Activated CD8-positive, alpha-beta memory T cell treated with anti-CD3 and anti-CD28 coated beads, Interleukin-2, amount 50 U/mL, for 48 hours (primary cell): ENCODE measurements around the gene POM121C.
A peak's percentile ranks its signal among the peaks of the same experiment; 100 is the strongest.
"Not testable (repeated sequence)": the region's sequence is repeated elsewhere in the genome, so short reads cannot be mapped to it uniquely, and the experiment has no call there.

Experiments
- DNase-seq: peaks from one replicate; pipeline ENCODE4 v3.0.0-alpha.2; 2020

POM121C gene

DNA sequence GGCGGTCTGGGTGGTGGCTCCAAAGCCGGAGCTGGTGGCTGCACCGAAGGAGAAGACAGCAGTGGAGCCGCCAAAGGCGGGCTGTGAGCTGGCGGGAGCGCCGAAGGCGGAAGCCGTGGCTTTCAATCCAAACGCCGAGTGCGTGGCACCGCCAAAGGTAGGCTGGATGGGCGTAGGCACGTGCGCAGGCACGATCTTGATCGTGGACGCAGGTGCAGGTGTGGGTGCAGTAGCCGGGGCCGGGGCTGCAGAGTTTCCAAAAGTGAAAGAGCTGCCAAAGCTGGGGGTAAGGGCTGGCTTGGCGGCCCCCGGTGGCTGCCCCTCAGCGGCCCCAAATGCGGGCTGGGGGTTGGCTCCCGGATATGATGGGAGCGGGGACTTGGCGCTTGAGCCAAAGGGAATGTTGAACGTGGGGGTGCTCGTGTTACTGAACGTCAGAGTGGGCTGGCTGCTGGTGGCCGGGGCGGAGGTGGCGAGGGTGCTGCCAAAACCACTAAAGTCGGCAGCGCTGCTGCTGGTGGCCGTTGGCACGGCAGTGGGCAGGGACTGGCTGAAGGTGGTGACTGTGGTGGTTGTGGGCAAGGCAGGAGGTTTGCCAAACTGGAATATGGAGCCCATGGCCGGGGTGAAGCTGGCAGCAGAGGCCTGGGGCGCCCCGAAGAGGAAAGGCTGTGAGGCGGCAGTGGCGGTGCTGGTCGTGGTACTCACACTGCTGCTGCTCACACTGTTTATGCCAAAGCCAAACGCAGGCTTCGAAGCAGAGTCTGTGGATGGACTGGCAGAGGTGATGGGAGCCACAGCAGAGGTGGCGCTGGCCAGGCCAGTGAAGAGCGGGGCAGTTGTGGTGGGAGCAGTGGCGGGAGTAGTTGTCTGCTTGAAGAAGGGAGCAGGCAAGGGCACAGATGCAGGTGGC lies 64.0 kb downstream of the POM121C start:
- DNase-seq, result not testable (repeated sequence)

DNA sequence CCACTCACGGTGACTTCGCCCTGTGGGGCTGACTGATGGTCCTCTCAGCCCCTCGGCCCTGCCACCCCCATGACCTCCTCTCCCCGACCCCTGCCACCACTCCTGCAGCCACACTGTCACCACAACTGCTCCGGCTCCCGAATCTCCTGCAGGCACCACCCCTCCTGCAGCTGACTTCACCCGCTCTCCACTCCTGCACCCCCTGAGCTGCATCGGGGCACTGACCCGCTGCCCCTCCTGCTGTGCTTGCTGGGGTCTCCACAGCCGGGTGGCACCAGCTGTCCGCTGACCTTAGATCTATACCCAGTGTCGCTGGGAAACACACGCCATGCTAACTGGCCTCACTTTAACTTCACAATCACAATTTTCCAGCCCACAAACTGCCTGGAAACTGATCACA lies 65.9 kb downstream of the POM121C start:
- DNase-seq, result not testable (repeated sequence)

GRCh38 chr7:75419693-75420092 lies 66.4 kb downstream of the POM121C start:
- not testable (repeated sequence) for DNase-seq

DNA sequence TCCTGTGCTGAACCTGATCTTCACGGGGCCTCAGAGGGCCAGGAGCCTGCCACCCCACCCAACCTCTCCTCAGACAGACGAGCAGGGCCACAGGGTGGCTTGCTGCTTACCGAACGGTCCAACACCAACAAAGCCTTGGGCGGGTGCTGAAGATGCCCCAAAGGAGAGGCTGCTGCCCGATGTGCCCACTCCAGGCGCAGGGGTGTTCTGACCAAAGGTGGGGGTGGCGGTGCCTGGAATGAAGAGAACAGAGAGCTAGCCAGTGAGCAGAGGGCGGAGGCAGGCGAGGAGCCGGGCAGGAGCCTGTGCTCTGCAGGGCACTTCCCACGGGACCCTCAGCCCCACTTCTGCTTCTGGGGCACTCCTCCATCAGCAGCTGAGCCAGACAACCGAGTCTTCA lies 66.9 kb downstream of the POM121C start:
- peak; percentile 52 for DNase-seq

- DNase-seq, result peak; percentile 39
Observed at GRCh38 chr7:75418292-75418858, 67.7 kb downstream of the POM121C start.

DNA sequence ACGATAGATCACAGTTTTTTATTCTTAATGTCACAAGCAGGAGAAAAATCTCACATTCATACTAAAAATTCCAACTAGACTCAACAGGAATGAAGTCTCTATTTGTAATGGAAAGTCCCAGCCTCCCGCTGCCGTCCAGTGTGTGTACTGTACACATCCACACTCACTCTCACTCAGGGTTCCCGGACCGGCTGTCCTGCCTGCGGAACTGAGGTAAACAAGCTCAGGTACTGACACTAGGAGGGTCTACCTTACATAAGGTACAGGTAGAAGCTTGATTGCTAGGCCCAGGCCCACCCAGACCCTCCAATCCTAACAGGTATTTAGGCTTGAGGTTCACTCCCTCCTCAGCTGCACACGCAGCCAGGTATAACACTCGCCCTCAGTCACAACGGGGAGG lies 69.3 kb downstream of the POM121C start:
- DNase-seq, result peak; percentile 37

DNA sequence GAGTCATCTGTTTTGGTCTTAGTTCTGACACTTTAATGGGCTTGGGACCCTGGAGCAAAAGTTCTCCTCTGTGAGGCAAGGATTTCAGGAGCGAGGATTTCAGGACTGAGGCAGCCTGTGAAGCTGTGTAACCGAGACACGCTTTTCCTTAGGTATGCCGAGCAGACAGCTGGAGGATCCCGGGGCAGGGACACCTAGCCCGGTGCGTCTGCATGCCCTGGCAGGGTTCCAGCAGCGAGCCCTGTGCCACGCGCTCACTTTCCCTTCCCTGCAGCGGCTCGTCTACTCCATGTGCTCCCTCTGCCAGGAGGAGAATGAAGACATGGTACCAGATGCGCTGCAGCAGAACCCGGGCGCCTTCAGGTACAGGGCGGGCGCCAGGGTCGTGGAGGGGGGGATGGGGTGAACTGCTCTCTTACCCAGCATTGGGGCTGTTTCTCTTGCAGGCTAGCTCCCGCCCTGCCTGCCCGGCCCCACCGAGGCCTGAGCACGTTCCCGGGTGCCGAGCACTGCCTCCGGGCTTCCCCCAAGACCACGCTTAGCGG lies 70.2 kb downstream of the POM121C start:
- peak; percentile 39 for DNase-seq

GRCh38 chr7:75415428-75415817 lies 70.7 kb downstream of the POM121C start:
- peak; percentile 39 for DNase-seq

DNA sequence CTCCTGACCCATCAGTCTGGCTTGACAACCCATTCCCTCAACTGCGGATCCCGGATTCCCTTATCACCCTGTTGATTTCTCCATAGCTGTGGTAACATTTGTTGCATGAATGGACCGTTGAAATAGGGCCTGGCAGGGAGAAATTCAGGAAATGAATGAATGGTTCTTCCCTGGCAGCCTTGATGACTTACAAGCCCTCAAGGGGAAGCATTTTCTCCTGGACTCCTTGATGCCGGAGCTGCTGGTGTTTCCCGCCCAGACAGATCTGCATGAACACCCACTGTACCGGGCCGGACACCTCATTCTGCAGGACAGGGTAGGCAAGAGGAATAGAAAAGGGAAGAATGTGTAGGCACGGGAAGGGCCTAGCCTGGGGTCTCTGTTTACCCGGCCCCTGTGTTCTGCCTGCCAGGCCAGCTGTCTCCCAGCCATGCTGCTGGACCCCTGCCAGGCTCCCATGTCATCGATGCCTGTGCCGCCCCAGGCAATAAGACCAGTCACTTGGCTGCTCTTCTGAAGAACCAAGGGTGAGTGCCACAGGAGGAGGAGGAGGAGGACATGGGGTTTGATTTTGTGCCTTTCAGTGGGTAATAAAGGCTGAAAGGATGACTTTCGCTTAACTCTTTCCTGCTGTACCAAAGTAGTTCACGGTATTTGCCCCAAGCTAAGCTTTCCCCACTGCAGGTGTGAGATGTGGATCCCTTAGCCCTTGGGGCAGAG lies 71.2 kb downstream of the POM121C start:
- peak; percentile 33 for DNase-seq

DNA sequence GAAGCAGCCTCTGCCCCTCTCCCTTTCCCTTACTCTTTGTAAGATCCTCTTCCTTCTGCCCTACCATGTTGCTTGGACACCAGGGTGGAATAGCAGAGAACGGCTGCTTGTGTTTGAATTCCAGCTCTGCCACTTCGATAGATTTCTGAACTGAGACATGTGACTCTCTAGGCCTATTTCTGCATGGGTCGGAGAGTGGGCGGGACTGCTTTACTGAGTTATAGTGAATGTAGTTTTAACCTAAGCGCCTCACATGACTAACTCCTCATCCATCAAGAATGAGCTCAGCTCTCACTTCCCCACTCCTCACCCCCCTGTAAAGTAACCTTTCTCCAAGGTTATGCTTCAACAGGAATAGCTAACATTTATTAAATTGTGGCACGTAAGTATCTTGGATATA lies 71.9 kb downstream of the POM121C start:
- peak; percentile 33 for DNase-seq

DNA sequence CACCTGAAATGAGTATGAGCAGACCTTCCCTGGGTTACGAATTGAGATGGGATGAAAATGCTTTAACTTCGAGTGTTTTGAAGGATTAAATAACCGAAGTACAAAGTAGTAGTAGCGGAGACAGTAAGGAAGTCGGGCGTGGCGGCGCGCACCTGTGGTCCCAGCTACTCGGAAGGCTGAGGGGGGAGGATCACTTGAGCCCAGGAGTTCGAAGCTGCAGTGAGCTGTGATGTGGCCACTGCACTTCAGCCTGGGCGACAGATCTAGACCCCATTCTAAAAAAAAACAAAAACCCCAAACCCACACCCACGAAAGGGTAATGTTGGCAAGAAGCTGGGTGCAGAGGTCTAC lies 75.3 kb downstream of the POM121C start:
- not testable (repeated sequence) for DNase-seq

DNA sequence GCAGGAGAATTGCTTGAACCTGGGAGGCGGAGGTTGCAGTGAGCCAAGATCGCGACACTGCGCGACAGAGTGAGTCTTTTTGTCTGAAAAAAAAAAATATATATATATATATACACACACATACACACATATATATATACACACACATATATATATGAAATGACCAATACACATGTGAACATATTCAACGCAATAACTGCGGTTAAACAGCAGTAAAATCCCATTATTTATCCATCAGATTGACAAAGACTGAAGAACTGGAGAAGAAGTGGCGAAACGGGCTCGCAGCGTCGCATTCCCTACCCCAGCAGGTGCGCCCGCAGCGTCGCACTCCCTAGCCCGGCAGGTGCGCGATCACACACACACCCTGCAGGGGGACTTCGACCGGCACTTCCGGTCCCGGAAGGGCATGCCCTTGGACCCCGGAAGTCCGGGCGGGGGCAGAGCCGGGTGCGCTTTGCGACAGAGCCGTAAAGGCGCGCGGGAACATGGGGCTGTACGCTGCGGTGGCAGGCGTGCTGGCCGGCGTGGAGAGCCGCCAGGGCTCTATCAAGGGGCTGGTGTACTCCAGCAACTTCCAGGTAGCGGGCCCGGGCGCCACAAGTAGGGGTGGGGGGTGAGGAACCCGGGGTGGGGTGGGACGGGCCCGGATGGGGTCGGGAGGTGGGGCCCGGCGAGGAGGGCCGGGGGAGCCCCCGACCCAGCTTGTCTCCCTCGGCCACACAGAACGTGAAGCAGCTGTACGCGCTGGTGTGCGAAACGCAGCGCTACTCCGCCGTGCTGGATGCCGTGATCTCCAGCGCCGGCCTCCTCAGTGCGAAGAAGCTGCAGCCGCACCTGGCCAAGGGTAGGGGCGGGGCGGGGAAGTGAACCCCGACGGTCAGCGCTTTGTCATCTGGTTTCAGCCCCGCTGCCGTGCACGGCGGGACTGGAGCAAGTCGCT lies 75.9 kb downstream of the POM121C start:
- peak; percentile 52 for DNase-seq

- not testable (repeated sequence) for DNase-seq
Observed at GRCh38 chr7:75404663-75405062, 81.4 kb downstream of the POM121C start.

GRCh38 chr7:75403455-75404443 lies 82.3 kb downstream of the POM121C start:
- not testable (repeated sequence) for DNase-seq

DNA sequence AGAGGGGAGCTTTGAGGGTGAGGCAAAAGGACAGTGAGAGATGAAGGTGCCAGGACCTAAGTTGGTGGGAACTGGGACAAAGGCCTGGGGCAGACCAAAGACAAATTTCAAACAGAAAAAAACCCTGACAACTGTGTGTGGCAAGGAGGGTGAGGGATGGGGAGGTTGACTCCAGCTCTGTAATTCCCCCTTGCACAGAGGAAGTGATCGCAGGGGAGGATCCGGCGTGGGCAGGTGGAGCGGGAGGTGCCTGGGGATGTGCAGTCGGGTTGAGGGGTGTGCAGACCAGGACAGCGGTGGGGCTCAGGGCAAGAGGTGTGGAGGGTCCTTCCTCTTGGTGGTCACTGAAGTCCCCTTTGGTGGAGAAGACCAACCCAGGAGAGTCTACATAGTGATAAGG lies 85.5 kb downstream of the POM121C start:
- not testable (repeated sequence) for DNase-seq

DNA sequence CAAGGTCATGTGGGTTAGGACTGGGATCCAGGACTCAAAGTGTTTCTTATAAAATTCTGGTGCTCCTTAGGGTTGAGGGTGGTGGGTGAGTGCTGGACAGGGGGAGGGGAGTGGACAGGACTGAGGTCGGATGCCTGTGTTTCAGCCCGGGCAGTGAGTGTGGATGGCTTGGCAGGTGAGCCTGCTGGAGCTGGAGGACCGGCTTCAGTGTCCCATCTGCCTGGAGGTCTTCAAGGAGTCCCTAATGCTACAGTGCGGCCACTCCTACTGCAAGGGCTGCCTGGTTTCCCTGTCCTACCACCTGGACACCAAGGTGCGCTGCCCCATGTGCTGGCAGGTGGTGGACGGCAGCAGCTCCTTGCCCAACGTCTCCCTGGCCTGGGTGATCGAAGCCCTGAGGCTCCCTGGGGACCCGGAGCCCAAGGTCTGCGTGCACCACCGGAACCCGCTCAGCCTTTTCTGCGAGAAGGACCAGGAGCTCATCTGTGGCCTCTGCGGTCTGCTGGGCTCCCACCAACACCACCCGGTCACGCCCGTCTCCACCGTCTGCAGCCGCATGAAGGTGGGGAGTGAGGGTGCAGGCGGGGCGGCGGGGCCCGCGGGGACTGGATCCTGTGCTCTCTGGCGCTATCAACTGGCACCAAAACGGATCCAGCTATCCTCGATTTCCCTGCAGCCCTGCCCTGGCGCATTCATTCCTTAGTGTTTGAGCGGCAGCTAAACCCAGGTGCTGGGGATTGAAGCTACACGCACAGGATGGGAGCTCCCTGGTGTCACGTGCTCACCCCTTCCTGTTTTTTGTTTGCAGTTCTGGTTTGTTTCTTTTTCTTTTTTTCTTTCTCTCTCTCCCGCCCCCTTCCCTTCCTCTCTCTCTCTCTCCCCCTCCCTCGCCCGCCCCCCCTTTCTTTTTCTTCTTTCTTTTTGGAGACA lies 87.1 kb downstream of the POM121C start:
- DNase-seq, result peak; percentile 13

DNA sequence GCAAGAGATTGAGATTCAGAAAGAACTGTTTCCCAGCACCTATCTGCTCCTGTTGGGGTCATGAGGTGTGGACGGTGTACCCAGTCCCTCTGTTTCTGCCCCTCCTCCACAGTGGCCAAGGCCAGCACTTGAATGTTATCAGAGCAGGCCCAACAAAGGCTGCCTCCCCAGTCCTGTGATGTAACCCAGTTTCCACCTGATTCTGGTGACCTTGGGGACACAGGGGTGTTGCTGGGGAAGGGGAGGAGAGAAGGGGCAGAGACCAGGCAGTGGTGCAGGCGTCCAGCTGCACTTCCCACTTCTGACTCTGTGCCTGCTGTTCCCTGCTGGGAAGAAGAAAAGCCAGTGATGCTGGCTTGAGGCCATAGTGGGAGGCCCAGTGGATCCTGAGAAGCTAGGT lies 88.2 kb downstream of the POM121C start:
- not testable (repeated sequence) for DNase-seq

DNA sequence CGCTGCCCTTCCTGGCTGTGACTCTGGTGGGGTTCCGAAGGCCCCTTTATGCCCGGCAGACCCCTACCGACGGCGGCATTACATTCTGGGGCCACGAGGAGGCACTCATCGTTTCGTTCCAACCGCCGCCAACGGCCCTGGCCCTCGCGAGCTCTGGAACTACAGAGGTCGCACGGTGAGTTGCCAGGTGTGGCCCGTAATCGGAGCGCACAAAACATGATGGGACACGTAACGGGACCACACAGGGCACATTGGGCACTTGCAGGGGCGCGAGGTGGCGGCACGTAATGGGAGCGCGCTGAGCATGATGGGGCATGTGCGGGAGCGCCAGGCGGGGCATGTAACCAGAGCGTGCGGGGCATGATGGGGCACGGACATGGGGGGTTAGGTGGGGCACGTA lies 90.8 kb downstream of the POM121C start, which contains the start of gene TRIM73:
Gene TRIM73 (plus strand): TSS at position 301 of the 400 bp plus-strand sequence. CDS start 3,305 bp downstream, outside the sequence.
- peak; percentile 22 for DNase-seq

DNA sequence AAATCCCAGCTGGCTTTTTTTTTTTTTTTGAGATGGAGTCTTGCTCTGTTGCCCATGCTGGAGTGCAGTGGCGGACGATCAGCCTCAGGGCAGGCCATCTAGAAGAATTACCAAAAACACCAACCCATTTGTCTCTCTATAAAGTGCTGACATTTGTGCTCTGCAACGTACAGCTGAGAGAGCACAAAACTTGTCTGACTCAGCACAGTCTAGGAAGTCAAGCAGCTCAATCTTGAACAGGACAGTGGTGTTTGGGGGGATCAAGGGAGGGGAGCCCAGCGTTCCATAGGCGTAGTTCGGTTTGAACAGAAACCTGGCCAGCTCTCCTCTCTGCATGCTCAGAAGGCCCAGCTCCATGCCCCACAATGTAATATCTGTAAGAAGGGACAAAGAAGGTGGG lies 92.9 kb downstream of the POM121C start:
- DNase-seq, result not testable (repeated sequence)
